HUES64 (cell line): ENCODE measurements around the gene OBP2A.
"Not testable (repeated sequence)": the region's sequence is repeated elsewhere in the genome, so short reads cannot be mapped to it uniquely, and the experiment has no call there.

Experiments used
- H3K27ac ChIP-seq: 2 replicates; pipeline ENCODE4 v1.7.0; 2013; ENCODE audit warnings: low read depth, low read length, inconsistent platforms
- H3K27me3 ChIP-seq: 2 replicates; pipeline ENCODE4 v1.6.1; 2013; ENCODE audit warnings: mild to moderate bottlenecking, low read length; ENCODE audit not compliant: insufficient read depth
- H3K36me3 ChIP-seq: 2 replicates; pipeline ENCODE4 v1.6.1; 2013; ENCODE audit warnings: mild to moderate bottlenecking, low read length; ENCODE audit not compliant: insufficient read depth
- H3K4me1 ChIP-seq: 2 replicates; pipeline ENCODE4 v1.6.1; 2013; ENCODE audit warnings: mild to moderate bottlenecking, low read length, moderate library complexity; ENCODE audit not compliant: insufficient read depth
- H3K4me3 ChIP-seq: 2 replicates; pipeline ENCODE4 v1.5.1; 2013; ENCODE audit warnings: mild to moderate bottlenecking, low read length, moderate library complexity
- H3K9ac ChIP-seq: 2 replicates; pipeline ENCODE4 v1.6.1; 2013; ENCODE audit warnings: mild to moderate bottlenecking, low read depth, low read length
- H3K9me3 ChIP-seq: 2 replicates; pipeline ENCODE4 v1.6.1; 2013; ENCODE audit warnings: low read depth, low read length; ENCODE audit not compliant: insufficient read depth
- WGBS: fragments of 150-250, 120-280 bp; methylation state at CpG from one replicate; pipeline ENCODE4 v1.1.7; 2013; ENCODE audit warnings: missing lambda C conversion rate; 5-methylcytosine and 5-hydroxymethylcytosine counted together

The OBP2A gene

DNA sequence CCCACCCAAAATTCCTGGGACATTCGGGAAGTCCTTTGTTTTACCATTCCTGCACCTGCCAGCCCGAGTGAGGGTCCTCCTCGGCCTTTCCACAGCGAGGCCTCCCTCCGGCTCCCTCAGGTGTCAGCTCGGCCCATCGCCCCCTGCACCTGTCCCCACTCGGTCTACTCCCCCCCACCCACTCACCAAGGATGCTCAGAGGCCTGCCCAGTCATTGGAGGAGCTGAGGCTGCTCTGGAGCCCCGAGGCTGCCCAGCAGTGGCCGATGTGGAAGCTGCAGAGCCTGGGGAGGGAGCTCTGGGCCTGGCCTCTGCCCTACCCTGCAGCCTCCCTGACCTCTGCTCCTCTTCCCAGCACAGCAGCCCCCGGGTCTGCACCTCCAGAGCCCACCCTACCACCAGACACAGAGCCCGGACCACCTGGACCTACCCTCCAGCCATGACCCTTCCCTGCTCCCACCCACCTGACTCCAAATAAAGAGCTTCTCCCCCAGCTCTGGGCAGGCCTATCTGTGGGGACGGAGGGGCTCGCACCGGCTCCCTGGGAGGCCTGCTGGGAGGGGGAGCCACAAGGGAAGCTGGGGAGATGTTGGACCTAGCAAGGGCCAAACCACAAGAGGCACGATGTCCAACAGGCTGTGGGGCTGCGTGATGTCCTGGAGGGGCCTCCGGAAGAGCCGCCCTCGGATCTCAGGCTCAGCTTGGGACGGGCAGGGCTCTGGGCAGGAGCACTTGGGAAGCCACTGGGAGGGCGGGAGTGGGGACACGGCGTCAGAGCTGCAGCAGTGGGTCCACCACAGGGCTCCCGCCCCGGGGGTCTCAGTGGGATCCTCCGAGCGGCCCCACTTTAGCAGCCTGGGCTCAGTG lies 3.8 kb downstream of the OBP2A start:
- WGBS: 89% methylated on average over 28 of the region's 28 CpGs
- H3K27ac ChIP-seq, H3K9me3 ChIP-seq, H3K9ac ChIP-seq, H3K4me3 ChIP-seq, H3K27me3 ChIP-seq, H3K36me3 ChIP-seq, H3K4me1 ChIP-seq: not testable (repeated sequence)

DNA sequence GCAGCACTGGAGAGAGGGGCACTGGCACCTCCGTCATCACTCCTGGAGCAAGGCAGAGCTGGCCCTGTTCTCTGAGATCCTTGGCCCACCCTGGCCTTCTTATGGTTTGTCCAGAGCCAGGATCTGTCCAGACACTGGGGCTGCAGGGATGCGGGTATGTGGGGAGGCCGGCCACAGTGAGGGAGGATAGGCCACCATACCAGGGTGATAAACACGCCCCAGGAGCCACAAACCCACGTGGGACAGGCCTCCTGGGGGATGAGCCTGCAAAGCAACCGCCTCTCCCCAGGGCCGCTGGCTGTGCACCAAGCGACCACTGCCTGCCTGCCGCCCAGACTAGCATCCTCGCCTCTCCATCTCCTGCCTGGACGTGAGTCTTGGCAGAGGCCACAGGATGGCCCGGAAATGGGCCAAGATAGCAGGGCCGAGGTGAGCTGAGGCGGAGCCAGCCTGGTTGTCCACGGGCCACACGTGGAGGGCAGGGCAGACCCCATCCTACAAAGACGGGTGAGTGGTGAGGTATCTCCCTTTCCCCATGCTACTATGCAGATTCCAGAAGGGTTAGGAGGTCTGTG lies 4.5 kb downstream of the OBP2A start:
- Histone ChIP-seq H3K27ac (no peak overlapping the region), H3K9ac (no peak overlapping the region), H3K27me3 (no peaks in the 10 kb centered on the region), H3K9me3 (no peaks in the 10 kb centered on the region), H3K36me3 (no peaks in the 10 kb centered on the region), H3K4me1 (no peaks in the 10 kb centered on the region), H3K4me3 (no peak overlapping the region)
- 91% methylated on average over 17 of the region's 17 CpGs for WGBS

DNA sequence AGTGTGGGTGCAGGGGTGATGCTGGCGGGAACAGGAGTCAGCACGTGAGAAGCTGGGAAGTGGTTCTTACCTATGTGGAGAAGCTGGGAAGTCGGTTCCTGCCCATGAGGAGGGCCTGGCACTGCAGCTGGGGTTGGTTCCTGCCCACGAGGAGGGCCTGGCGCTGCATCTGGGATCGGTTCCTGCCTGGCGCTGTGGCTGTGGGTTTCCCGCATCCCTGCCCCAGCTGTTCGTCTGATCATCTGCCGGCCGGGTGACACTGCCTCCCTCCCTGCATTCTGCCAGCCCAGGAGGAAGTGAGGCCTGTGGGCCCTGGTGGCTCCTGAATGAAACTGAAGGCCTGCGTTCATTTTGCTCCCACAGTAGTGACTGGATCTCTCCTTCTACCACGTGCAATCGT lies 5.1 kb downstream of the OBP2A start:
- Histone ChIP-seq H3K27ac (no peak overlapping the region), H3K4me1 (no peaks in the 10 kb centered on the region), H3K9ac (no peak overlapping the region), H3K27me3 (no peaks in the 10 kb centered on the region), H3K36me3 (no peaks in the 10 kb centered on the region), H3K4me3 (no peak overlapping the region), H3K9me3 (no peaks in the 10 kb centered on the region)
- 93% methylated on average over 14 of the region's 14 CpGs for WGBS

DNA sequence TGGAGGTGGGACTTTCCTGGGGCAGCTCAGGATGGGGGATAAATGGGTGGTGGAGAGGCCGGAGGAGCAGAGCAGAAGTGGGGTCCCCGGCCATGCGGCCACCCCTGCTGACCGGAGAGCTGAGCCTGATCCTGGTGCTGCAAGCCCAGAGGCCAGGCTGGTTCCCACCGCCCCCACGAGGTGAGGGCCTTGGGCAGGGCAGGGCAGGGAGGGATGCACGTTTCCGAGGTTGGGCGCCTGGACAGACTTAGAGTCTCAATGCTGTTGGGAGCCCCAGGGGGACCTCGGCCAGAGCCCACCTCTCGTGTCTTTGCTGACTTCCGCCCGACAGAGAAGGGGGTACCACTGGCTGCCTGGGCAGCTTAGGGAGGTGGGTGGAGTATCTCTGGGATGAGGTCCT lies 5.5 kb downstream of the OBP2A start:
- Histone ChIP-seq H3K4me1 (no peaks in the 10 kb centered on the region), H3K9ac (no peak overlapping the region), H3K27ac (no peak overlapping the region), H3K36me3 (no peaks in the 10 kb centered on the region), H3K9me3 (no peaks in the 10 kb centered on the region), H3K27me3 (no peaks in the 10 kb centered on the region), H3K4me3 (no peak overlapping the region)
- WGBS: 92% methylated on average over 13 of the region's 13 CpGs

DNA sequence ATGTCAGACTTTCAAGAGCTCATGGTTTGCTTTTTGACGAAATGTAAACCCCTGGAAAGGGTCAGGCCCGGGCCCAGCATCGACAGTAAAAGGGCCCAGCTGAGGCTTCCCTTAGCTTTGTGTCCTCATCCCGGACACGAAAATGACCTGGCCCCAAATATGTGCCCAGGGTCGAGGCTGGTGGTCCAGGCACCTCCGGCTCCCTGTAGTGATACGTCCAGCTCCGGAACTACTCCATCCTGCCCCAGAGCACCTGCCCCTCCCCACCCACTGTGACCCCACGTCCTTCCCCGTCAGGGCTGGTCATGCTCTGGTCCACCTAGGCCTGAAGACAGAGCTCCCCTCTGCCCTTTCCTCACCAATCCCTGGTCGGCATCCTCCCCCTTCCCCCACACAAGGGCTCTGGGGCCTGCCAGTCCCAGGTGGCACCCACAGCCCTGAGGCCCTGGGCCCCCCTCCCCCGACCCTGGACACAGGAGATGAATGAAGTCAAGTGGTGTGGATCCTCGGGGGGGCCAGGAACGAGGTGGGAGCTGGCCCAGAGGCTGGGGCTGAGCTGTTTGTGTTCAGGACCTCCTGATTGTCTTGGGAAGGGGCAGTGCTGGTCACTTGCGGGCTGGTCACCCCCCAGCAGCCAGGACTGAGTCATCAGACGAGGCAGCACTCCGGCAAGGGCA lies 6.2 kb downstream of the OBP2A start:
- no peaks in the 10 kb centered on the region for H3K27me3 ChIP-seq
- WGBS: 92% methylated on average over 18 of the region's 18 CpGs

DNA sequence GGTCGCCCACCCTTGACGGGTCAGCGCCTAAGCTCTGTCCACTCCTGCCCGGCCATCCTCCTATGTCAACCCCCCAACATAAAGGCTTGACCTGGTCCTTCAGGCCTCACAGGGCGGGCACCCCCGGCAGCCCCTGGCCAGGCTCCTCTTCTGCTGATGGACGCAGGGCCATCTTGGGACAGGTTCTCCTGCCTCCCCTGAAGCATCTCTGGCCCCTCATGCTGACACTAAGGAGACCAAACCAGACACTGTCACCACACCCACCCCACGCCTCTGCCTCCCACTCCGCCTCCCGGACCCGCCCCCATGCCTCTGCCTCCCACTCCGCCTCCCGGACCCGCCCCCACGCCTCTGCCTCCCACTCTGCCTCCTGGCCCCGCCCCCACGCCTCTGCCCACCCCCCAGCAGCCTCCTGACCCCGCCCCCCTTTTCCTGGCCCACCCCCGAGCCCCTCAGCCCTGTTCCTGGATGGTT lies 6.8 kb downstream of the OBP2A start:
- Histone ChIP-seq H3K9me3 (no peaks in the 10 kb centered on the region), H3K36me3 (no peaks in the 10 kb centered on the region), H3K9ac (no peak overlapping the region), H3K27ac (no peak overlapping the region), H3K4me3 (no peak overlapping the region), H3K27me3 (no peaks in the 10 kb centered on the region), H3K4me1 (no peaks in the 10 kb centered on the region)
- WGBS: 93% methylated on average over 12 of the region's 19 CpGs

More for the DNA sequence above, 6.2 kb downstream of the OBP2A start:
- no peak overlapping the region for H3K27ac ChIP-seq
- no peaks in the 10 kb centered on the region for H3K9me3 ChIP-seq
- H3K4me3 ChIP-seq: no peak overlapping the region
- no peaks in the 10 kb centered on the region for H3K36me3 ChIP-seq
- no peaks in the 10 kb centered on the region for H3K4me1 ChIP-seq
- H3K9ac ChIP-seq: no peak overlapping the region

DNA sequence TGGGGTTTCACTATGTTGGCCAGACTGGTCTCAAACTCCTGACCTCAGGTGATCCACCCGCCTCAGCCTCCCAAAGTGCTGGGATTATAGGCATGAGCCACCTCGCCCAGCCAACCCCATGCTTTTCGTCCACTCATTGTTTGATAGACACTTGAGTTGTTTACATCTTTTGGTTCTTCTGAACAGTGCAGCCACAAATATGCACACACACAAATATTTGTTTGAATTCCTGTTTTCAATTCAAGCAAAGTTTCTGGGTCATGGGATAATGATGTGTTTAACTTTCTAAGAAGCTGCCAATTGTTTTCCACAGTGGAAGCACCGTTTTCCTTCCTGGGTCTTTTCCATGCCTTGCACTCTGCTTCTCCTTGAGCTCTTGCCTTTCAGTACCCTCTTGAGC lies 8.8 kb downstream of the OBP2A start:
- H3K27me3 ChIP-seq: no peaks in the 10 kb centered on the region
- no peak overlapping the region for H3K9ac ChIP-seq
- no peaks in the 10 kb centered on the region for H3K9me3 ChIP-seq
- 91% methylated on average over 4 of the region's 4 CpGs for WGBS
- no peaks in the 10 kb centered on the region for H3K4me1 ChIP-seq
- no peak overlapping the region for H3K4me3 ChIP-seq
- no peaks in the 10 kb centered on the region for H3K36me3 ChIP-seq
- no peak overlapping the region for H3K27ac ChIP-seq

DNA sequence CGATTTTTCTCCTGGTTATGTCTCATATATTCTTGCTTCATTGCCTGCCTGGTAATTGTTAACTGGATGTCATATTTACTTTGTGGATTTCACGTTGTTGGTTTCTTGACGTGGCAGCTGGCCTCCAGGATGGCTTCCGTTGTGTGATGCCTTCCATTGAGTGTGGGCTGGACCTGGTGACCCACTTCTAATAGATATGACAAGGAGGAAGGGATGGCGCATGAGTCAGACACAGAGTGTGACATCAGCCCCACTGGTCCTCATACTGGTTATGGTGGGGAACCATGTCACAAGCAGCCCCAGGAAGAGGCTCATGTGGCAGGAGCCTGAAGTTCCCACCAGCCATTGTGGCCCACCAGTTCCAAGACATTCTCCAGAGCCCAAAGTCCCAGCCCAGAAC lies 9.3 kb downstream of the OBP2A start:
- no peaks in the 10 kb centered on the region for H3K9me3 ChIP-seq
- no peak overlapping the region for H3K4me3 ChIP-seq
- no peaks in the 10 kb centered on the region for H3K4me1 ChIP-seq
- WGBS: 93% methylated on average over 5 of the region's 5 CpGs
- H3K27ac ChIP-seq: no peak overlapping the region
- H3K9ac ChIP-seq: no peak overlapping the region
- no peaks in the 10 kb centered on the region for H3K27me3 ChIP-seq
- H3K36me3 ChIP-seq: no peaks in the 10 kb centered on the region

DNA sequence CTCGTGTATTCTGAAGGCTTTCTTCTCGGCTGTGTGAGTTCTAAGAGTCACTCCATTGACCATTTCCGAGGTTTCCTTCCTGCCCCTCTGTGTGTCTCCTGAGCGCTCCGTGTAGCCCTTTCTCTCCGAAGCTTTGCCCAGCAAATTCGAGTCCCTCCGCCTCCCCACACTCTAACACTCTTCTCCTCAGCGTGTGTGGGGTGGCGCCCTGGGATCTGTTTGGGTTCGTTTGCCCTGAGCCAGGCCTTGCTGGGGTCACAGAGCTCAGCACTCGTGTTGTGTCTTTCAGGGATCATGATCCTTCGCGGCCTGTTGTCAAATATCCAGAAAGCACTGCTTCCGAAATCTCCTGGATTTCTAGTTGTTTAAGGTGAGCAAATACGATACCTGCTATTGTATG lies 10.0 kb downstream of the OBP2A start:
- Histone ChIP-seq H3K4me3 (no peak overlapping the region), H3K9ac (no peak overlapping the region), H3K36me3 (no peaks in the 10 kb centered on the region), H3K27me3 (no peaks in the 10 kb centered on the region), H3K27ac (no peak overlapping the region), H3K4me1 (no peaks in the 10 kb centered on the region), H3K9me3 (no peaks in the 10 kb centered on the region)
- 88% methylated on average over 16 of the region's 16 CpGs for WGBS

DNA sequence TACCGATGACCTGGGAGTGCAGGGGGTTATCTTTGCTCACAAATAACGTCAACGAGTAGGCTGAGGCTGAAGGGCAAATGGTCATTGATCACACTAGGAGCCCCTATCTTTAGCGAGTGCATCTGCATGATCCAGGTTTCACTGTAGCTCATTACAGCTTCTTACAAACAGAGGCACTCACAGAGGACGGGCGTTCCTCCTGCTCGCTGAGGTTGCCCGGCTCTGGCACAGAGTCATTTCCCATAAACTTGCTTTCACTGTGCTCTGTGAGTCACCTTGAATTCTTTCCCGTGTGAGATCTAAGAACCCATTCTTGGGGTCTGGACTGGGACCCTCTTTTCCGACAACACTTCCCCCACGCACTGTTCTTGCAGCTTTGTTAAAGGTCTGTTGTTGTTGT lies 13.7 kb downstream of the OBP2A start:
- H3K36me3 ChIP-seq: no peaks in the 10 kb centered on the region
- no peaks in the 10 kb centered on the region for H3K27me3 ChIP-seq
- no peak overlapping the region for H3K9ac ChIP-seq
- WGBS: 89% methylated on average over 11 of the region's 11 CpGs
- no peaks in the 10 kb centered on the region for H3K4me1 ChIP-seq
- H3K9me3 ChIP-seq: no peaks in the 10 kb centered on the region
- H3K4me3 ChIP-seq: no peak overlapping the region
- H3K27ac ChIP-seq: no peak overlapping the region
